Endodermal cell (in vitro differentiated cells): ENCODE results near the gene TMC7. TPM values are rescaled to one million over a fixed set of nuclear protein-coding genes. Genes with fewer than 3 reads are reported as not detected.

Source experiments
- DNase-seq: peaks from one replicate; pipeline ENCODE4 v3.0.0-alpha.2; 2017
- H3K27ac ChIP-seq: 2 replicates; pipeline ENCODE4 v1.5.1; 2013; ENCODE audit warnings: mild to moderate bottlenecking, low read depth, low read length, moderate library complexity
- H3K27me3 ChIP-seq: 2 replicates; pipeline ENCODE4 v1.6.1; 2013; ENCODE audit warnings: mild to moderate bottlenecking, low read length, moderate library complexity; ENCODE audit not compliant: insufficient read depth, control insufficient read depth, poor library complexity, severe bottlenecking
- H3K36me3 ChIP-seq: 2 replicates; pipeline ENCODE4 v1.7.0; 2013; ENCODE audit warnings: mild to moderate bottlenecking, low read length, moderate library complexity; ENCODE audit not compliant: control insufficient read depth, insufficient read depth
- H3K4me1 ChIP-seq: one replicate; pipeline ENCODE4 v1.7.0; 2013; ENCODE audit warnings: low read length; ENCODE audit not compliant: control insufficient read depth, insufficient read depth
- H3K4me3 ChIP-seq: 2 replicates; pipeline ENCODE4 v1.5.1; 2013; ENCODE audit warnings: mild to moderate bottlenecking, low read length, moderate library complexity
- H3K9ac ChIP-seq: 2 replicates; pipeline ENCODE4 v1.6.1; 2013; ENCODE audit warnings: mild to moderate bottlenecking, low read length, moderate library complexity; ENCODE audit not compliant: poor library complexity, severe bottlenecking; ENCODE audit errors: extremely low read depth
- H3K9me3 ChIP-seq: 2 replicates; pipeline ENCODE4 v1.6.1; 2013; ENCODE audit warnings: mild to moderate bottlenecking, low read length, moderate library complexity; ENCODE audit not compliant: control insufficient read depth
- H3K27ac Mint-ChIP-seq: 2 replicates; pipeline ENCODE4 v1.8.0; 2020; ENCODE audit warnings: mixed read lengths
- H3K27me3 Mint-ChIP-seq: 2 replicates; pipeline ENCODE4 v1.8.0; 2021; ENCODE audit warnings: mild to moderate bottlenecking, mixed read lengths; ENCODE audit not compliant: insufficient read depth
- H3K36me3 Mint-ChIP-seq: 2 replicates; pipeline ENCODE4 v1.8.0; 2020; ENCODE audit warnings: low read depth, mixed read lengths
- H3K4me1 Mint-ChIP-seq: 2 replicates; pipeline ENCODE4 v1.8.0; 2020; ENCODE audit warnings: mixed read lengths
- H3K4me3 Mint-ChIP-seq: 2 replicates; pipeline ENCODE4 v1.8.0; 2020; ENCODE audit warnings: mild to moderate bottlenecking, moderate library complexity, mixed read lengths
- H3K9me3 Mint-ChIP-seq: 2 replicates; pipeline ENCODE4 v1.8.0; 2020; ENCODE audit warnings: mild to moderate bottlenecking, mixed read lengths
- CTCF ChIP-seq: fragments of 200-600 bp; sonication (generic); conservative IDR thresholded peaks from 2 replicates; pipeline ENCODE4 v1.5.0; 2021; ENCODE audit warnings: antibody characterized with exemption, mild to moderate bottlenecking
- WGBS, 2 experiments: methylation state at CpG; one replicate each; pipeline versions ENCODE4 v1.1.5 to v1.1.7; 2013; ENCODE audit warnings: missing lambda C conversion rate in 2 of 2, mixed read lengths in 1 of 2; ENCODE audit not compliant: insufficient coverage in 1 of 2, insufficient read length in 1 of 2; 5-methylcytosine and 5-hydroxymethylcytosine counted together
- total RNA-seq, 2 donors: library from RNA; stranded (reverse); fragmentation: NEBNext Ultra II Directional in 1 of 2; extraction: Animal tissue kit (Norgen Biotek cat#: 25700) in 1 of 2; gene quantifications; 2 replicates in 1 of 2; 3 replicates in 1 of 2; pipeline ENCODE4 v1.2.1, GENCODE V29; 2021

Gene TMC7
- total RNA-seq, 2 donors from 2014 or later: 14.9 to 16.6 TPM

GRCh38 chr16:19011169-19011731 is 27.5 kb downstream of the TMC7 start:
- Histone ChIP-seq H3K9me3 (peaks cover 12% of the 10 kb centered on the region), H3K4me1 (peaks cover 7% of the 10 kb centered on the region), H3K27me3 (no peaks in the 10 kb centered on the region), H3K4me3 (no peak overlapping the region), H3K36me3 (peaks cover 33% of the 10 kb centered on the region), H3K27ac (no peak overlapping the region), H3K9ac (no peak overlapping the region)
- TF ChIP-seq CTCF: no peak
- Mint-ChIP-seq H3K27ac (no peak overlapping the region), H3K36me3 (peaks cover 40% of the 10 kb centered on the region), H3K4me1 (peaks cover 7% of the 10 kb centered on the region), H3K9me3 (peaks cover 20% of the 10 kb centered on the region), H3K4me3 (no peak overlapping the region), H3K27me3 (no peaks in the 10 kb centered on the region)
- WGBS, 2 experiments: 90 to 94% methylated on average over 2 to 3 of the region's 3 CpGs
- no peak for DNase-seq

GRCh38 chr16:19014461-19014860 is 30.7 kb downstream of the TMC7 start:
- TF ChIP-seq CTCF: peak; percentile 40
- H3K9ac ChIP-seq: no peak overlapping the region
- Mint-ChIP-seq H3K27me3 (no peaks in the 10 kb centered on the region), H3K27ac (peak overlapping the region; percentile 8), H3K4me1 (no peaks in the 10 kb centered on the region), H3K9me3 (peaks cover 15% of the 10 kb centered on the region), H3K4me3 (no peak overlapping the region), H3K36me3 (peaks cover 47% of the 10 kb centered on the region)
- DNase-seq: peak; percentile 61
- WGBS, 2 experiments: 81 to 90% methylated on average over 5 to 7 of the region's 7 CpGs
- peaks cover 12% of the 10 kb centered on the region for H3K9me3 ChIP-seq
- H3K27me3 ChIP-seq: no peaks in the 10 kb centered on the region
- no peak overlapping the region for H3K4me3 ChIP-seq
- H3K27ac ChIP-seq: no peak overlapping the region
- no peaks in the 10 kb centered on the region for H3K4me1 ChIP-seq
- H3K36me3 ChIP-seq: peaks cover 46% of the 10 kb centered on the region

- no peak overlapping the region for H3K9ac ChIP-seq
- Mint-ChIP-seq H3K9me3 (peaks cover 8% of the 10 kb centered on the region), H3K36me3 (peaks cover 46% of the 10 kb centered on the region), H3K27ac (no peak overlapping the region), H3K27me3 (no peaks in the 10 kb centered on the region), H3K4me3 (no peak overlapping the region), H3K4me1 (no peaks in the 10 kb centered on the region)
- peaks cover 12% of the 10 kb centered on the region for H3K9me3 ChIP-seq
- H3K36me3 ChIP-seq: peaks cover 50% of the 10 kb centered on the region
- no peak for TF ChIP-seq CTCF
- H3K4me3 ChIP-seq: no peak overlapping the region
- H3K27ac ChIP-seq: no peak overlapping the region
- no peaks in the 10 kb centered on the region for H3K4me1 ChIP-seq
- no peak for DNase-seq
- H3K27me3 ChIP-seq: no peaks in the 10 kb centered on the region
Measured at GRCh38 chr16:19017179-19017578, 33.4 kb downstream of the TMC7 start.
